ENCODE data around the gene GOLGA2.

- TF ChIP-seq BHLHE40 (IDR thresholded peaks at IDR 0.05; ENCODE audit: low read length), result no peak
- TF ChIP-seq CTCF (CRISPR knock-in tag; IDR thresholded peaks at IDR 0.05), result no peak
- no peak for TF ChIP-seq BCLAF1 (IDR thresholded peaks at IDR 0.05)
- TF ChIP-seq SMAD3 (CRISPR knock-in tag; IDR thresholded peaks at IDR 0.05), result no peak
- no peak for TF ChIP-seq ATF3 (CRISPR knock-in tag; IDR thresholded peaks at IDR 0.05)
- no peak for TF ChIP-seq ATF7-NPFF (CRISPR knock-in tag; IDR thresholded peaks at IDR 0.05; ENCODE audit: low read depth)
- TF ChIP-seq HNRNPK (IDR thresholded peaks at IDR 0.05; ENCODE audit: low read depth, low read length, poor library complexity, severe bottlenecking), result no peak
- no peak for TF ChIP-seq ZNF788 (CRISPR knock-in tag; IDR thresholded peaks at IDR 0.05; ENCODE audit: borderline replicate concordance)
- TF ChIP-seq SRY (CRISPR knock-in tag; IDR thresholded peaks at IDR 0.05), result no peak
- no peak for TF ChIP-seq ASH2L (IDR thresholded peaks at IDR 0.05; ENCODE audit: insufficient read length, low read depth, low read length)
- no peak for TF ChIP-seq NR1H2 (CRISPR knock-in tag; IDR thresholded peaks at IDR 0.05; ENCODE audit: borderline replicate concordance, low read depth)
- no peak for TF ChIP-seq PATZ1 (CRISPR knock-in tag; IDR thresholded peaks at IDR 0.05)
- no peak for TF ChIP-seq GABPA (IDR thresholded peaks at IDR 0.05; ENCODE audit: low read depth, low read length)
- no peak for TF ChIP-seq GABPA (CRISPR knock-in tag; IDR thresholded peaks at IDR 0.05; ENCODE audit: low read depth)
Observed at GRCh38 chr9:128251732-128252100, 24.1 kb downstream of the GOLGA2 start.

All from HepG2 (cell line).